GM12878 (cell line): ENCODE results near the gene IFI27L1. TPM values are rescaled to one million over a fixed set of nuclear protein-coding genes. Genes with fewer than 3 reads are reported as not detected.

Experiments
- ATAC-seq: fragments of 200-7000 bp; cut with Tn5 transposase; 3 replicates; pipeline ENCODE4 v1.9.1; 2020; ENCODE audit warnings: mild to moderate bottlenecking, moderate library complexity
- BruUV-seq: library from RNA; stranded (reverse); fragments of 400-500 nt; replicated peaks from 2 replicates; lab custom pipeline; 2021; lab: Mats Ljungman, UMichigan
- CTCF ChIA-PET: fragments of 300-600 bp; sonication (Branson Sonifier 250); formaldehyde crosslinking; extraction: SDS; loops from one replicate; lab custom pipeline; 2021; ENCODE audit warnings: inconsistent platforms; lab: Yijun Ruan, JAX
- POLR2A ChIA-PET: fragments of 350-600 bp; formaldehyde crosslinking; extraction: SDS; loops from one replicate; lab custom pipeline; 2021; ENCODE audit warnings: inconsistent platforms; lab: Charles Lee
- RAD21 ChIA-PET: fragments of 300-600 bp; sonication (Branson Sonifier 250); formaldehyde crosslinking; loops from one replicate; lab custom pipeline; 2023; ENCODE audit warnings: antibody characterized with exemption; ENCODE audit not compliant: unreplicated experiment; lab: Charles Lee
- SMC1A ChIA-PET: fragments of 300-600 bp; sonication (Branson Sonifier 250); formaldehyde crosslinking; loops from one replicate; lab custom pipeline; 2023; ENCODE audit not compliant: unreplicated experiment, uncharacterized antibody; lab: Charles Lee
- DNase-seq: peaks from one replicate; pipeline ENCODE4 v3.0.0-alpha.2; 2011; ENCODE audit warnings: low read depth, low spot score
- FAIRE-seq: peaks from 3 replicates; lab custom pipeline; 2011; peaks lifted over from hg19 to GRCh38; lab: Jason Lieb, UNC
- H2AFZ ChIP-seq: 2 replicates; pipeline ENCODE4 v1.6.0; 2011; ENCODE audit warnings: low read depth, low read length, control low read depth; ENCODE audit not compliant: control insufficient read depth
- H3K27ac ChIP-seq: 2 replicates; pipeline ENCODE4 v1.5.1; 2011; ENCODE audit warnings: control low read depth; ENCODE audit not compliant: control insufficient read depth, insufficient read depth
- H3K27me3 ChIP-seq, 2 experiments: replicated peaks in 1 of 2; 2 replicates each; pipeline versions ENCODE4 v1.6.0 to v1.6.1; 2011; ENCODE audit warnings: low read length in 1 of 2; ENCODE audit not compliant: control insufficient read depth in 2 of 2, insufficient read depth in 2 of 2
- H3K36me3 ChIP-seq, 2 experiments: 2 replicates each; pipeline ENCODE4 v1.5.1; 2011; ENCODE audit warnings: low read length in 1 of 2; ENCODE audit not compliant: control insufficient read depth in 2 of 2, insufficient read depth in 2 of 2
- H3K4me1 ChIP-seq: 2 replicates; pipeline ENCODE4 v1.6.1; 2011; ENCODE audit warnings: mild to moderate bottlenecking, low read length, moderate library complexity, mixed read lengths; ENCODE audit not compliant: control insufficient read depth, insufficient read depth
- H3K4me2 ChIP-seq: 2 replicates; pipeline ENCODE4 v1.6.0; 2011; ENCODE audit warnings: control low read depth; ENCODE audit not compliant: control insufficient read depth, insufficient read depth
- H3K4me3 ChIP-seq: fragments of 200-600 bp; sonication (generic); 2 replicates; pipeline ENCODE4 v1.5.1; 2016
- H3K79me2 ChIP-seq: 2 replicates; pipeline ENCODE4 v1.6.0; 2011; ENCODE audit warnings: low read length; ENCODE audit not compliant: control insufficient read depth, insufficient read depth
- H3K9ac ChIP-seq: 2 replicates; pipeline ENCODE4 v1.8.0; 2011; ENCODE audit warnings: low read length, control low read depth, mixed read lengths; ENCODE audit not compliant: control insufficient read depth, insufficient read depth
- H3K9me3 ChIP-seq: replicated peaks from 3 replicates; pipeline ENCODE4 v1.5.1; 2011; ENCODE audit warnings: mild to moderate bottlenecking, low read length; ENCODE audit not compliant: control insufficient read depth, insufficient read depth
- H4K20me1 ChIP-seq: 2 replicates; pipeline ENCODE4 v1.6.0; 2011; ENCODE audit not compliant: control insufficient read depth, insufficient read depth
- ASH2L ChIP-seq: fragments of 300-600, 200-600 bp; sonication (generic); IDR thresholded peaks from 2 replicates; pipeline ENCODE4 v1.6.1; 2017; ENCODE audit warnings: low read depth, mild to moderate bottlenecking, borderline replicate concordance
- BCL11A ChIP-seq: IDR thresholded peaks from 2 replicates; pipeline ENCODE4 v1.6.1; 2011; ENCODE audit warnings: low read depth, low read length
- BRCA1 ChIP-seq: IDR thresholded peaks from 2 replicates; pipeline ENCODE4 v1.6.1; 2011; ENCODE audit warnings: low read depth, low read length, improper control_type of control experiment
- E4F1 ChIP-seq: fragments of 450-650 bp; IDR thresholded peaks from 2 replicates; pipeline ENCODE4 v1.6.1; 2018; ENCODE audit warnings: borderline replicate concordance, mild to moderate bottlenecking; ENCODE audit not compliant: partially characterized antibody
- ETV6 ChIP-seq, 2 experiments: fragments of 450-650 bp in 1 of 2; IDR thresholded peaks in 1 of 2; conservative IDR thresholded peaks in 1 of 2; 2 replicates each; pipeline ENCODE4 v1.6.1; 2014; ENCODE audit warnings: antibody characterized with exemption in 1 of 2, borderline replicate concordance in 1 of 2, low read depth in 1 of 2, mild to moderate bottlenecking in 1 of 2, moderate library complexity in 1 of 2
- HDAC2 ChIP-seq: fragments of 200-600 bp; sonication (generic); IDR thresholded peaks from 2 replicates; pipeline ENCODE4 v1.6.1; 2017
- HDAC6 ChIP-seq: fragments of 200-600 bp; sonication (generic); IDR thresholded peaks from one replicate; pipeline ENCODE4 v1.8.0; 2017; ENCODE audit warnings: antibody characterized with exemption; ENCODE audit not compliant: unreplicated experiment
- KLF5 ChIP-seq: fragments of 450-650 bp; IDR thresholded peaks from 2 replicates; pipeline ENCODE4 v1.6.1; 2014; ENCODE audit warnings: mild to moderate bottlenecking; ENCODE audit not compliant: partially characterized antibody
- NBN ChIP-seq: fragments of 450-650 bp; IDR thresholded peaks from 2 replicates; pipeline ENCODE4 v1.6.1; 2016
- PBX3 ChIP-seq: IDR thresholded peaks from 2 replicates; pipeline ENCODE4 v1.6.1; 2011; ENCODE audit warnings: mild to moderate bottlenecking, low read depth, low read length, moderate library complexity; ENCODE audit not compliant: insufficient replicate concordance
- RELA ChIP-seq: fragments of 450-650 bp; IDR thresholded peaks from 2 replicates; pipeline ENCODE4 v1.8.0; 2014; ENCODE audit warnings: borderline replicate concordance; ENCODE audit not compliant: partially characterized antibody
- RELB ChIP-seq: fragments of 450-650 bp; IDR thresholded peaks from 2 replicates; pipeline ENCODE4 v1.6.1; 2017; ENCODE audit warnings: low read depth, mild to moderate bottlenecking, moderate library complexity
- SRF ChIP-seq, 2 experiments: IDR thresholded peaks; 2 replicates each; pipeline ENCODE4 v1.6.1; 2011; ENCODE audit warnings: low read depth in 2 of 2, low read length in 2 of 2, mild to moderate bottlenecking in 1 of 2, moderate library complexity in 1 of 2
- ZBTB33 ChIP-seq: fragments of 450-650 bp; IDR thresholded peaks from 2 replicates; pipeline ENCODE4 v1.6.1; 2017; ENCODE audit warnings: mild to moderate bottlenecking
- ZNF207 ChIP-seq: fragments of 450-650 bp; IDR thresholded peaks from 2 replicates; pipeline ENCODE4 v1.6.1; 2014; ENCODE audit warnings: antibody characterized with exemption, mild to moderate bottlenecking, borderline replicate concordance
- ZNF274 ChIP-seq: IDR thresholded peaks from one replicate; pipeline ENCODE4 v1.8.0; 2011; ENCODE audit not compliant: insufficient read length, insufficient read depth
- ZNF622 ChIP-seq: fragments of 450-650 bp; IDR thresholded peaks from 2 replicates; pipeline ENCODE4 v1.6.1; 2017; ENCODE audit warnings: mild to moderate bottlenecking, inconsistent platforms
- WGBS: methylation state at CpG from one replicate; pipeline ENCODE4 v1.1.6; 2016; ENCODE audit warnings: low lambda C conversion rate; ENCODE audit not compliant: insufficient replicate concordance, insufficient coverage; ENCODE audit errors: missing lambda C conversion rate; 5-methylcytosine and 5-hydroxymethylcytosine counted together
- in situ Hi-C: fragments of 300-500 bp; cut with MboI; formaldehyde crosslinking; loops from 9 replicates; pipeline ENCODE4 v1.14.3; 2018; ENCODE audit warnings: mixed read lengths
- intact Hi-C: fragments of 100-400 bp; cut with micrococcal nuclease; formaldehyde crosslinking; loops from one replicate; pipeline ENCODE4 v1.14.2; 2022; ENCODE audit not compliant: unreplicated experiment
- polyA plus RNA-seq, 11 experiments: library from polyadenylated mRNA; depleted of rRNA in 4 of 11; unstranded in 6 of 11; stranded (reverse) in 5 of 11; fragments of >200 nt; fragmentation: Nextera tagmentation in 4 of 11; fragmentation: Illumina TruSeq in 1 of 11; extraction: Ambion mirVana in 4 of 11; extraction: Trizol in 1 of 11; gene quantifications; 1 replicate in 1 of 11; 2 replicates in 10 of 11; pipeline versions ENCODE4 v1.2.1 to v1.2.3, GENCODE V29; 2011 to 2016; ENCODE audit warnings: inconsistent platforms in 2 of 11, missing spikeins in 2 of 11, low read depth in 1 of 11
- total RNA-seq, 4 experiments: library from RNA; depleted of rRNA in 3 of 4; stranded (reverse); fragments of >200 nt in 3 of 4; fragmentation: Illumina TruSeq in 1 of 4; extraction: Trizol in 1 of 4; gene quantifications; 2 replicates each; pipeline versions ENCODE4 v1.2.1 to v1.2.3, GENCODE V29; 2013 to 2021

Gene IFI27L1
- total and polyA plus RNA-seq, 10 of the 15 experiments (the other 5 are each of a cell fraction or from before 2014, with no cell fraction given), result 17.4 to 38.8 (median 27.6) TPM

- ChIA-PET RAD21 (interaction anchor here (0.8 to 3.3 kb wide), 2 partner anchors 102 to 105 kb away, joined by 3 to 82 read pairs; no protein-coding TSS in a partner anchor), SMC1A (interaction anchor here (0.9 to 4.7 kb wide), 5 partner anchors 41 to 199 kb away, joined by 3 to 73 read pairs (median 6); no protein-coding TSS in a partner anchor), CTCF (interaction anchor here (1.1 to 8.9 kb wide), 7 partner anchors 9 to 482 kb away, joined by 3 to 221 read pairs (median 5); partner anchors contain the start of gene IFI27L2), POLR2A (interaction anchor here (1.0 kb wide), 1 partner anchor 200 kb away, joined by 4 read pairs; no protein-coding TSS in a partner anchor)
- Histone ChIP-seq H3K4me1 (no peaks in the 10 kb centered on the region), H3K9me3 (no peaks in the 10 kb centered on the region; the same call in 2 of the 3 replicates), H3K79me2 (no peaks in the 10 kb centered on the region), H3K36me3 (no peaks in the 10 kb centered on the region), H4K20me1 (no peaks in the 10 kb centered on the region), H2AFZ (no peak overlapping the region), H3K9ac (no peak overlapping the region), H3K27ac (no peak overlapping the region), H3K4me3 (no peak overlapping the region), H3K27me3 (no peaks in the 10 kb centered on the region; a peak in 1 of 4 replicates), H3K4me2 (no peak overlapping the region)
- FAIRE-seq, result no peak
- intact Hi-C loops (loop anchor here (5.0 to 10.0 kb wide), 2 partner anchors 347 to 481 kb away; no protein-coding TSS in a partner anchor), in situ Hi-C loops (loop anchor here (5.0 kb wide), 2 partner anchors 101 to 206 kb away; no protein-coding TSS in a partner anchor)
- DNase-seq, result no peak
- ATAC-seq, result no peak
- BruUV-seq, result no TSS peak
- WGBS, result 43% methylated on average over 9 of the region's 9 CpGs
- TF ChIP-seq SRF (IDR thresholded peaks at IDR 0.05; ENCODE audit: low read depth in 2 of 2, low read length in 2 of 2), result no peak
- TF ChIP-seq ZNF274, result no peak
- TF ChIP-seq BCL11A, result no peak
- no peak for TF ChIP-seq ZBTB33
- no peak for TF ChIP-seq RELA
- TF ChIP-seq ZNF622, result no peak
- no peak for TF ChIP-seq HDAC6
- no peak for TF ChIP-seq KLF5
- TF ChIP-seq ETV6 (conservative IDR thresholded peaks at IDR 0.05 in 1 of 2, IDR thresholded peaks at IDR 0.05 in 1 of 2; ENCODE audit: borderline replicate concordance in 1 of 2, low read depth in 1 of 2), result no peak
- no peak for TF ChIP-seq HDAC2
- TF ChIP-seq BRCA1, result no peak
- no peak for TF ChIP-seq RELB
- TF ChIP-seq E4F1, result no peak
- TF ChIP-seq NBN, result no peak
- TF ChIP-seq PBX3, result no peak
- TF ChIP-seq ZNF207, result no peak
- no peak for TF ChIP-seq ASH2L
Observed at GRCh38 chr14:94138251-94138650, 57.1 kb downstream of the IFI27L1 start.
